ENCODE data around the gene MAML3.

DNA sequence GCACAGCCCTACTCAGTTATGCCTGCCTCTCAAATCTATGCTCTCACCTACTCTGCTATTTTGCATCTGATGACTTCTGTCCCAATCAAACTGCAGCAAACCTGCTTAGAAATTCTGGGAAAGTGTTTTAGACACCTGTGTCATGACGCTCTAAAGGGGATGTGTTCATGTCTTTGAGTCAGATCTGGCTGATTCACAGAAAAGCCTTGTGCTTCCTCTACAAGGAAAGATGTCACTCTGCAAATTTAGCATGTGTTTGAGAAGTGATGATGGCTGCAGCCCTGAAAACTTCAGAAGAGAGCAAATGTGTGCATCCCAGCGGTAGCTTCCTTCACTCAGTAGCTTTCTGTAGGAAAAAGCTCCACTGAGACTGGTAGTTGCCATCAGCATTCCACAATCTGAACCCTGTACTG is 253.0 kb downstream of the MAML3 start:
- TF ChIP-seq, protein P1, sequence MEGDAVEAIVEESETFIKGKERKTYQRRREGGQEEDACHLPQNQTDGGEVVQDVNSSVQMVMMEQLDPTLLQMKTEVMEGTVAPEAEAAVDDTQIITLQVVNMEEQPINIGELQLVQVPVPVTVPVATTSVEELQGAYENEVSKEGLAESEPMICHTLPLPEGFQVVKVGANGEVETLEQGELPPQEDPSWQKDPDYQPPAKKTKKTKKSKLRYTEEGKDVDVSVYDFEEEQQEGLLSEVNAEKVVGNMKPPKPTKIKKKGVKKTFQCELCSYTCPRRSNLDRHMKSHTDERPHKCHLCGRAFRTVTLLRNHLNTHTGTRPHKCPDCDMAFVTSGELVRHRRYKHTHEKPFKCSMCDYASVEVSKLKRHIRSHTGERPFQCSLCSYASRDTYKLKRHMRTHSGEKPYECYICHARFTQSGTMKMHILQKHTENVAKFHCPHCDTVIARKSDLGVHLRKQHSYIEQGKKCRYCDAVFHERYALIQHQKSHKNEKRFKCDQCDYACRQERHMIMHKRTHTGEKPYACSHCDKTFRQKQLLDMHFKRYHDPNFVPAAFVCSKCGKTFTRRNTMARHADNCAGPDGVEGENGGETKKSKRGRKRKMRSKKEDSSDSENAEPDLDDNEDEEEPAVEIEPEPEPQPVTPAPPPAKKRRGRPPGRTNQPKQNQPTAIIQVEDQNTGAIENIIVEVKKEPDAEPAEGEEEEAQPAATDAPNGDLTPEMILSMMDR (IDR thresholded peaks at IDR 0.05), result no peak
- TF ChIP-seq POLR2AphosphoS5 (IDR thresholded peaks at IDR 0.05) (no peak), POLR2A (IDR thresholded peaks at IDR 0.05) (no peak)

Measured in suprapubic skin (tissue), 4 donors.